Activated naive CD8-positive, alpha-beta T cell treated with anti-CD3 and anti-CD28 coated beads, Interleukin-2, amount 50 U/mL, for 16 hours (primary cell): ENCODE measurements around the gene THAP9.
"Not testable (repeated sequence)": the region's sequence is repeated elsewhere in the genome, so short reads cannot be mapped to it uniquely, and the experiment has no call there.

ENCODE experiments used
- DNase-seq: peaks from one replicate; pipeline ENCODE4 v3.0.0-alpha.2; 2020; ENCODE audit warnings: low read depth, low spot score

Gene THAP9, protein sequence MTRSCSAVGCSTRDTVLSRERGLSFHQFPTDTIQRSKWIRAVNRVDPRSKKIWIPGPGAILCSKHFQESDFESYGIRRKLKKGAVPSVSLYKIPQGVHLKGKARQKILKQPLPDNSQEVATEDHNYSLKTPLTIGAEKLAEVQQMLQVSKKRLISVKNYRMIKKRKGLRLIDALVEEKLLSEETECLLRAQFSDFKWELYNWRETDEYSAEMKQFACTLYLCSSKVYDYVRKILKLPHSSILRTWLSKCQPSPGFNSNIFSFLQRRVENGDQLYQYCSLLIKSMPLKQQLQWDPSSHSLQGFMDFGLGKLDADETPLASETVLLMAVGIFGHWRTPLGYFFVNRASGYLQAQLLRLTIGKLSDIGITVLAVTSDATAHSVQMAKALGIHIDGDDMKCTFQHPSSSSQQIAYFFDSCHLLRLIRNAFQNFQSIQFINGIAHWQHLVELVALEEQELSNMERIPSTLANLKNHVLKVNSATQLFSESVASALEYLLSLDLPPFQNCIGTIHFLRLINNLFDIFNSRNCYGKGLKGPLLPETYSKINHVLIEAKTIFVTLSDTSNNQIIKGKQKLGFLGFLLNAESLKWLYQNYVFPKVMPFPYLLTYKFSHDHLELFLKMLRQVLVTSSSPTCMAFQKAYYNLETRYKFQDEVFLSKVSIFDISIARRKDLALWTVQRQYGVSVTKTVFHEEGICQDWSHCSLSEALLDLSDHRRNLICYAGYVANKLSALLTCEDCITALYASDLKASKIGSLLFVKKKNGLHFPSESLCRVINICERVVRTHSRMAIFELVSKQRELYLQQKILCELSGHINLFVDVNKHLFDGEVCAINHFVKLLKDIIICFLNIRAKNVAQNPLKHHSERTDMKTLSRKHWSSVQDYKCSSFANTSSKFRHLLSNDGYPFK

GRCh38 chr4:82900411-82901182 is at the start of gene THAP9:
TSS of gene THAP9 (plus strand) at chr4:82900735. CDS start at chr4:82900803, 68 bp downstream.
- DNase-seq: peak; percentile 89

DNA sequence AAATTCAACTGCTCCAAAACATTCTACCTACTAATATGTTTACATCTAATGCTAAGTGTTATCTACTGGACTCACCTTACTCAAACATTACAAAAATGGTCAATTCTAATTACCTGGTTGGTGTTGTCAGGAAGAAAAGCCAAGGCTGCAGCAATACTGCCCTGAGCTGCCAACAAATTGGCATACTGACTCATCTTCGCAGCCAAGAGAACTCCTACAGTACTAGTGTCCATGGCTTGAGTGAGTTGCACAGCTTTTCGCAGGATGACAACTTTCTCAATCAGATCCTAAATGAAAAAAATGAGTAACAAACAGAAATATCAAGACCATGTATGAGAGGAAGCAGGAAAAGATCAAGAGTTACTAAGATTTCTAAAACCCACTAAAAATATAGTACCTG is 49.2 kb upstream of the THAP9 start:
- no peak for DNase-seq

DNA sequence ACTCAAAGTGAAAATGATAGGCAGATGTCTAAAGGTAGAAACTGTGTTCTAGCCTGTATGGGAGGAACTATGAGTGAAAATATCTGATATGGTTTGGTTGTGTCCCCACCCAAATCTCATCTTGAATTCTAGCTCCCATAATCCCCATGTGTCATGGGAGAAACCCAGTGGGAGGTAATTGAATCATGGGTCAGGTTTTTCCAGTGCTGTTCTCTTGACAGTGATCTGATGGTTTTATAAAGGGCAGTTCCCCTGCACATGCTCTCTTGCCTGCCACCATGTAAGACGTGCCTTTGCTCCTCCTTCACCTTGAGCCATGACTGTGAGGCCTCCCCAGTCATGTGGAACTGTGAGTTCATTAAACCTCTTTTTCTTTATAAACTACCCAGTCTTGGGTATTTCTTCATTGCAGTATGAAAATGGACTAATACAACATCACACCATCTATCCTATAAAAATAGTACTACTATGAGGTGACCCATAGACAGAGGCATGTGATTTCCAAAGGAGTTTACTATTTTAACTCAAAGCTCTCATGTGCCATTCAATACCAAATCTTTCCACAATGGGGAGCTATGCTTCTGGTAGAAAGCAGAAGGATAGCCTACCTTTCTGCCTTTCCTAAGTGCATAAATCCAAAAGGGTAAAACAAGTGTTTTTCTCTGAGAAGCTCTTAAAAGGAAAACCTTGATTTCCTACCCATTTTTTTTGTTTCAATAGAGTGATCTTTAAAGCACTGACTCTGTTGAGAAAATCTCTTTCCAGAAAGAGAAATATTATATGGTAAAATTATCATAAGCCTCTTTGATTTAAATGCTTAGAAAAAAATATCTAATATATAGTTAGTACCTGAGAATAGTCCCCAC is 48.4 kb upstream of the THAP9 start:
- no peak for DNase-seq

DNA sequence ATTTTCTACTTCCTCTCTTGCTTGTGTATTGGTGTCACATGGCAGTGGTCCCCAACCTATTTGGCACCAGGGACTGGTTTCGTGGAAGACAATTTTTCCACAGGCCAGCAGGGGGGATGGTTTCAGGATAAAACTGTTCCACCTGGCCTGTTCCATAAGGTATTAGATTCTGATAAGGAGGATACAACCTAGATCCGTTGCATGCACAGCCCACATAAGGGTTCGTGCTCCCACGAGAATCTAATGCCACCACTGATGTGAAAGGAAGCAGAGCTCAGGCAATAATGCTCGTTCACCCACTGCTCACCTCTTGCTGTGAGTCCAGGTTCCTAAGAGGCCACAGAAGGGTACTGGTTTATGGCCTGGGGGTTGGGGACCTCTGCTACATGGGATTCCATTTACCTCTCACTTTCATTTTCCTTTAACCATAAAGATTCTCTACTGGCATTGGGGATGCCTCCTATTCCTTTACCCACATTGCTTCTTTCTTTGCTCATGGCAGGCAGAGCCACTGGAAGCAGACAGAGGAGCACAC is 47.7 kb upstream of the THAP9 start:
- no peak for DNase-seq

- DNase-seq: not testable (repeated sequence)
Observed at GRCh38 chr4:82860487-82860886, 40.0 kb upstream of the THAP9 start.

DNA sequence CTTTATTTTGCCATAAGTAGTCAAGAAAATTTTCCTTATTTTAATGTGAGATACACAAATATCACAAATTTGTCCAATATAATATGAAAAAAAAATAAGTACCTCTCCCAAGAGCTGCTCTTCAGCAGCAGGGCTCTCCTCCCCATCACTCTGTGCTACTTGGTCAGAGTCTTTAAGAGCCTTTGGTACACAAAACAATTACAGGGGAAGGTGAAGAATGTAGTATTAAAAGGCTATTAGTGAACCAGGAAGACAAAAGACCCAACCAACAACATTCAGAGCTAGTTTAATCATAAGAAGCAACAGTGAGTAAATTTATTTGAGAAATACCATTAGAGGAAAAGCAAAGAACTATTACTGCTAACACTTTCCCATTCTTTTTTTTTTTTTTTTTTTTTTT is 39.0 kb upstream of the THAP9 start:
- DNase-seq: no peak

GRCh38 chr4:82864336-82864979 is 36.1 kb upstream of the THAP9 start:
- no peak for DNase-seq

DNA sequence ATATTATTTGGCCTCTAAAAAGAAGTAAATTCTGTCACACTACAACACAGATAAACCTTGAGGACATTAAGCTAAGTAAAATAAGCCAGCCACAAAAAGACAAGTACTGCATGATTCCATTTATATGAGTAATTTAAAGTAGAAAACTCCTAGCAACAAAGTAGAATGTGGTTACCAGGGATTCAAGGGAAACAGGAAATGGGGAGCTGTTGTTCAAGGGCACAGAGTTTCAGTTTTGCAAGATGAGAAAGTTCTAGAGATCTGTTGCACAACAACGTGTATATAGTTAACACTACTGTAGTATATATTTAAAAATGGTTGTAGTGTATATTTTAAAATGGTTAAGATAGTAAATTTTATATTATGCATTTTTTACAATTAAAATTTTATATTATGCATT is 34.9 kb upstream of the THAP9 start:
- no peak for DNase-seq

DNA sequence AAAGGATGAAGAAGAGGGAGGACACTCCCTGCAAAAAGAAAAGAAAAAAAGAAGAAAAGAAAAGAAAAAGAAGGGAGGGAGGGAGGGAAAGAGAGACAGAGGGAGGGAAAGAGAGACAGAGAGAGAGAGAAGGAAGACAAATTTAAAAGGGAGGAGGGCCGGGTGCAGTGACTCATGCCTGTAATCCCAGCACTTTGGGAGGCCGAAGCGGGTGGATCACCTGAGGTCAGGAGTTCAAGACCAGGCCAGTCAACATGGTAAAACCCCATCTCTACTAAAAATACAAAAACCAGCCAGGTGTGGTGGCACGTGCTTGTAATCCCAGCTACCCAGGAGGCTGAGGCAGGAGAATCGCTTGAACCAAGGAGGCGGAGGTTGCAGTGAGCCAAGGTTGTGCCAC is 34.5 kb upstream of the THAP9 start:
- DNase-seq: not testable (repeated sequence)

DNA sequence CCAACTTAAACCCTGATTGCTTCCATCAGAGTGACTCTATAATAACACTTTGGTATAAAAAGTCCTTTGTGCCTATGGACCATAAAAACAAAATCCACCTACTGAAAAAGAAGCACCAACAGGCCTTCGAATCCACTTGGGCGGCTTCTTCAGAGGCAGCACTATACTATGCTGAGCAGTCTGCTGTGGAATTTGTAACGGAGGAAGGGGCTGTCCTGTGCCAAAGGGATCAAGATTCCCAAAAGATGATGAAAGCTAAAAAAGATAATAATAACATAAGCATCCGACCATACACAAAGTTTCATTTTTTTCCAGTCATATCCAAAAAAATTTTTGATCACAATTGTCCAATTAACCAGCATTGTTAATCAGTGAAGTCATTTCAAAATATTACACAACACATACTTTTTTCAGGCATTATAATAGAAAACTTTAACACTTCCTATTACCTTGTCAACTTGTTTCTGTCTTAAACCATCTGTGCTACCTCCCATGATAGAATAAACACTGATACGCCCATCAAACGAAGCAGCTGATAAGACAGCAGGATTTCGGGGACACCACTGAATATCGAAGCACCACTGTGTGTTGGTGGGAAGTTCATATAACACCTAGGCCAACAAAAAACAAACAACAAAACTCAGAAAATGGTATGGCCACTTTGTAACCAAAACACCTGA is 33.7 kb upstream of the THAP9 start:
- DNase-seq: no peak

DNA sequence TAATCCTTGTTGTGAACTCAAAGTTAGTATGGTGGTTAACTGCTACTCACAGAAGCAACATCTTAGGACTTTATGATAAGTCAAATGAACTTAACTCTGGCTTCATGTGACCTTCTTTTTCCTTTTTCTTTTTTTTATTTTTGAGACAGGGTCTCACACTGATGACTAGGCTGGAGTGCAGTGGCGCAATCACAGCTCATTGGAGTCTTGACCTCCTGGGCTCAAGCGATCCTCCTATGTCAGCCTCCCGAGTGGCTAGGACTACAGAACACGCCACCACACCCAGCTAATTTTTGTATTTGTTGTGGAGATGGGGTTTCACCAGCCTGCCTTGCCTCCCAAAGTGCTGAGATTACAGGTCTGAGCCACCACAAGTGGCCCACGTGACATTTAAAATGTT is 32.0 kb upstream of the THAP9 start:
- no peak for DNase-seq

GRCh38 chr4:82885410-82885809 is 15.1 kb upstream of the THAP9 start:
- no peak for DNase-seq

- no peak for DNase-seq
Observed at GRCh38 chr4:82886147-82886942, 14.2 kb upstream of the THAP9 start.

DNA sequence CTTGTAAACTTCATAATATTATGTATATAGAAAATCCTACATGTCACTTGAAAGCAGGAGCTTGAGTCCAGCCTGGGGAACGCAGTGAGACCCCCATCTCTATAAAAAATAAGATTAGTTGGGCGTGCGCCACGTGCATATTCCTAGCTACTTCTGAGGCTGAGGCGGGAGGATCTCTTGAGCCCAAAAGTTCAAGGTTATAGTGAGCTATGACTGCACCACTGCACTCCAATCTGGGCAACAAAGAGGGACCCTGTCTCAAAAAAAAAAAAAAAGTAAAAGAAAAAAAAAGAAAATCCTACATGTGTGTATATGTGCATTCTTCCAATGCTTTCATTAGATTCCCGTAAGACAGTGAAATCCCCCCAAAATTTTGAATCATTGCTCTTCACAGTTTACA is 11.2 kb upstream of the THAP9 start:
- DNase-seq: no peak

DNA sequence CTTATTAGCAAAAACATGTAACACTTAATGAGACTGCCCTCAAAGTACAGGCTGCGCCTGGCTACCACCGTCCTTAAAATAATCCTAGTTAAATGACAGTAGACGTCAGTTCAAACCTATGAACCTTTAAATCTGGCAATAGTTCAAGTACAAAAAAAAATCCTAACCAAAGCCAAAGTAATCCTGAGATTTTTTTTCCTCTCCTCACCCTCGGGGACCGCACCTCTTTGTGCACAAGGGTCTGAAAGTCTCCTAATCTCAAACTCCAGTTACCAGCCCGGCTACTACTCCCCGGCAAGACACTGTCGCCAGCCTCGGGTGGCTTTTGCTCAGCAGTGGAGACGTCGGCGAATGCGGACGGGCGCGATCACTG is 10.0 kb upstream of the THAP9 start:
- no peak for DNase-seq

GRCh38 chr4:82890901-82891706 is 9.4 kb upstream of the THAP9 start, which contains the start of gene SEC31A:
TSS of gene SEC31A (minus strand) at chr4:82891153. CDS start at chr4:82881936, 9,217 bp downstream.
- peak; percentile 92 for DNase-seq

DNA sequence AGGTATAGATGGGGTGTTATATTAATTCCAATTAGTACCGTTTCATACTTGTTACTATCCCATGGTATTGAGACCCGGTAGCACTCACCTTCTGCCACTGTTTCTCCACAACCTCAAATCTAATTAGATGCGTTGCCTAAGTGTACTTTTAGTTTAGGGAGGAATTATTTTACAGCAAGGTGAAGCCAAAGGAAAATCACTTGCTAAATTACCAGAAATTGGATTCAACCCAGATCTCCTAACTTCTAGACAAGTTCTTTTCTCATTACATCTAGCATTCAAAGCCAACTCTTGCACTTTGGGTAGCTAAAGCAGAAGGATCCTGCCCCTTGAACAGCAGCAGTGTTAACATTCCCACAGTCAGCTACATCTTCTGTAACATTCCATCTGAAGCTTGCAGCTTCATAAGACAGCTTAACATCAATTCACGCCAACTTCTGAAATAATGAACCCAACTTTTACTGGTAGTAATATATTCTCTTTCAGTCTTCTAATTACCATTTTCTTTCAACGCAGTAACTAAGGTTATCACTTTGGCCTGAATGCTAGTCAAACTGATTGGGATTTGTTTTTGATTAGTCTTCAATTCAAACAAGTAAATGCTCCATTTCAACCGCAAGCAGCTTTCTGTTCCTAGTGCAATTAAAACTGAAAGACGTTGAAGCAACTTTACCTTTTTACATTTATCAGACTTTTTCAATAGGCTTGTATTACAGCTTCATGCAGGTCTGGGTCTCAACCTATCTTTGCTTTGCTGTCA is 8.6 kb upstream of the THAP9 start:
- no peak for DNase-seq
